ENCODE results near the gene OGA. TPM values are rescaled to one million over a fixed set of nuclear protein-coding genes. Genes with fewer than 3 reads are reported as not detected.

The OGA gene
- total and polyA plus RNA-seq, 2 of the 8 experiments (the other 6 are each of a cell fraction or from before 2014, with no cell fraction given), result 31.2 to 107 TPM

DNA sequence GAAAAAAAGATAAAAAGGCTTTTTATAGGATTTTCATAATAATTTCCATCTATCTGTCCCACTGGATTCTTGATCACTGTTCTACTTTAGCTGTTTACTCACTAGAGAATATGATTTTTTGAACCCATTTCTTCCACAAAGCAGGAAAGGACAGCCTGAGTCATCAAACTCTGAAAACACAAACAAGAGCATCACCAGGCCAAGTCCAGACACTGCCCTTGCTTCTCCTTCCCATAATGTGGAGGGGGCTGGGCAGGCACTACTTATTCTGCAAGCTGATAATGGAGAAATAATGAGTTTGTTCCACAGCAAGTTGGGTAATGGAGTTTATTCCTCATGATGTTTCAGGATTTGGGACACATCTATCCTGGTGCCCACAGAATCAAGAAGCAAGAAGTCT lies 38.4 kb upstream of the OGA start (continued):
- TF ChIP-seq EZH2 (IDR thresholded peaks at IDR 0.05; ENCODE audit: low read depth, low read length, severe bottlenecking) (no peak), CREB1 (IDR thresholded peaks at IDR 0.05) (no peak), CHD7 (IDR thresholded peaks at IDR 0.05; ENCODE audit: insufficient replicate concordance, low read length) (no peak), RFX5 (IDR thresholded peaks at IDR 0.05; ENCODE audit: borderline replicate concordance, low read depth, low read length) (no peak), SRF (IDR thresholded peaks at IDR 0.05; ENCODE audit: low read depth, low read length) (no peak), RNF2 (IDR thresholded peaks at IDR 0.05; ENCODE audit: borderline replicate concordance, low read depth, low read length, missing control alignments, poor library complexity, severe bottlenecking) (no peak)

Data from H1 (cell line).